Retina (tissue), 1 donor: ENCODE measurements around the gene EBP.

Experiments used
- DNase-seq: peaks from one replicate; pipeline ENCODE4 v3.0.0-alpha.2; 2016

Gene EBP

DNA sequence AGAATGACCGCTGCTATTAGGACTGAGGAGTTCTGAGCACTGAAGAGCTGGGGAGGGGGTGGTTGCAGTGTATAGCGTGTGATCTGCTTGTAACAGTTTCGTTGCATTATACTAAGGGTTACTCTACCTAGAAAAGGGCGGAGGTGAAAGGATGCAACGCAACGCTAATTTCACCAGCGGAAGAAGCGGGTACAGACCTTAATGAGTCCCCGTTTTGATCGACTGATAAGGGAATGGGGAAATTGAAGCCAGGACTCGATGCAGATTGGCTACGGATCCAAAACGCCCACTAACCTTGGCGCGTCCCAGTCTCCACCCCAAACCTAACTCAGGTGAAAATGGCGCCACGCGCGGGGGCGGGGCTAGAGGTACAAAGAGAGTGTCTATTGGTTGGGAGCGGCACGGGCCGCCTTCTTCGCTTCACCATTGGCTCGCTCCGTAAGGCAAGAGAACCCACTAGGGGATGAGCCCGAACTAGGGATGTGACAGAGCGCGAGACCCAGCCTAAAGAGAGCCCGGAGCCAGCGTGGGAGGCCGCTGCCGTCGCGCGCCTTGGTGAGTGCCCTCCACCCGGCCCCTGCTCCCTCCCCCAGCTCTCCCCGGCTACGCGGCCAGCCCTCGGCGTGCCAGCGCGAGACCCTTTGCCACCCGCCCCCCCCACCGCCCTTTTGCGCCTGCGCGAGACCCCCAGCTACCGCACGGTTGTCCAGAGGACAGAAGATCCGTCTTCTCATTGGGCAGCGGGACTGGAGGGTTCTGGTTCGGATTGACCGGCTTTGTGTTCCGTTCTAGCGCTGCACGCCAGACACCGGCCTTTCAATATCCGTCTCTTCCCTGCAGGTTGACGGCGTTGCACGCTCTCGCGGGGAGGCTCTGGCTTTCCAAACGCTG is at the start of gene EBP:
TSS of gene EBP (plus strand) at position 456 of the 891 bp plus-strand sequence. CDS start 1,964 bp downstream, outside the sequence.
- DNase-seq, result peak; percentile 89

DNA sequence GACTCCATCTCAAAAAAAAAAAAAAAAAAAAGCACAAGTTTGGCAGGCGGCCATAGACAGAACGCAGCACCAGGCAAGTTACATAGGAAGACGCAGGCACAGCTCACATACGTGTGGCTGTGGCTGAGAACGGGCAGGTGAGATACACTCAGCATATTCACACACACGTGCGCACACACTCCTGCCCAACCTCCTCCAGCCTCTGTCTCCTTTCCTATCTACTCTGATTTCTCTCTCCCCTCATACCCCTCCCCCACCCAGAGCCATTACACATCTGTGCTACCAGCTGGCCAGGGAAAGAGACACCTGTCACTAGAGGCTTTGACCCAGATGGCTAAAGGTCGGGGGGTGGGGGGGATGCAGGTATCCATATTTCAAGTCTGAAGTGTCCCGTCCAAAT is 49.4 kb upstream of the EBP start:
- DNase-seq, result no peak

DNA sequence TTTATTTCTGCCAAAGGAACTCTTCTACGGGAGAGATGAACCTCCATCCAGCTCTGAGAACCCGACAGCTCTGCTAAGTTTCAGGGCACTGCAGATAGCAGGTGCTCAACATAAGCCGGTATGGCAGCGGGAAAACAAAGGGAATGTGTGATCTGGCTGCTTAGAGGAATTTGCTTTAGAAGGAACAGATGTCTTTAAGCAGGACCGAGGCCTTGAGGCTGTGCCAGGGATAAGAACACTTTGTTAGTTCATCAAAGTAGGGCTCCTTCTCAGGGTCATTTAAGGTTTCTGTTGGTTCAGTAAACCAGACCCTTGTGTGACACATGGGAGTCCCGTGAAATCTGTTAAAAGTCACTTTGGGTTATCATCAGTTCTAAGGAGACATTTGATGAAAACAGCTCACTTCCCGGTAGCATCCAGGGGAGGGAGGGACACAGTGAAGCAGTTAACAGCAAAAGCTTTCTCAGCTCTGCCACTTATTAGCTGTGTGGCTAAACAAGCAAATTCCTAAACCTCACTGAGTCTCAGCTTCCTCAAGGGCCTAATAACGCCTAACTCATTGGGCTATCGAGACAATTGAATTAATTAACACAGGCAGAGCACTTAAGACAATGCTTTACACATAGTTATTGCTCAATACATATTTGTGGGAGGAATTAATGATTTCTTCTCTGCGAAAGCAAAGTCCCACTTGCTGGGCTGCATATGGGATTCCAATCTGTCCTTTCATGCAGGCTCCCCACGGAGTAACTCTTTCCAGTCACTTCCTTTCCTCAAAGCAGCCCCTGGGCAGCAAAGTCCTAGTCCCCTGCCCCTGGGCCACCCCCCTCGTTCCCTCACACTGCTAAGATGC is 48.5 kb upstream of the EBP start:
- no peak for DNase-seq

DNA sequence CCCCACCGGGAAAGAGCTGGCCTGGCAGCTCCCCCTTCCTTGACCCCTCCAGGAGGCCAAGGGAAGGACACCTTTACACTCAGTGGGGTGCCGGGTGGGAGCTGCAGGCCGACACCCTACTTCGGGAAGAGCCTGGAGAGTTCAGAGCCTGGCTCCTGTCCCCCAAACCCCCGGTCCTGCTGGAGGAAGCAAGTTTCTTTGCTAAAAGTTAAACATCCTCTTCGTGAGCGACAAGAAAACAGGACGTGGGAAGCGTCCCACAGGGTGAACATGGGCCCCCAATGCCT is 48.0 kb upstream of the EBP start:
- no peak for DNase-seq

DNA sequence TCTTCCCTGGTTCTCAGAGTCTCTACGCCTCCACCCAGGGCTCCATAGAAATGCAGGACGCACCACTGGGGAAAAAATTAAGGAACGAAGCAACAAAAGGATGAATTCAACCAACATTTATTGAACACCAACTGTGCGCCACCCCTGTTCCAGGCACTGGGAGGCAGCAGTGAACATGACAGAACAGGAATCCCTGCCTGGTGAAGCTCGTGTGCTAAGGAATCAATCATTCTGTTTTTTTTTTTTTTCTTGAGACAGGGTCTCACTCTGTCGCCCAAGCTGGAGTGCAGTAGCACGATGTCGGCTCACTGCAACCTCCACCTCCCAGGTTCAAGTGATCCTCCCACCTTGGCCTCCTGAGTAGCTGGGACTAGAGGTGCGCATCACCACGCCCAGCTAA is 47.5 kb upstream of the EBP start:
- no peak for DNase-seq

DNA sequence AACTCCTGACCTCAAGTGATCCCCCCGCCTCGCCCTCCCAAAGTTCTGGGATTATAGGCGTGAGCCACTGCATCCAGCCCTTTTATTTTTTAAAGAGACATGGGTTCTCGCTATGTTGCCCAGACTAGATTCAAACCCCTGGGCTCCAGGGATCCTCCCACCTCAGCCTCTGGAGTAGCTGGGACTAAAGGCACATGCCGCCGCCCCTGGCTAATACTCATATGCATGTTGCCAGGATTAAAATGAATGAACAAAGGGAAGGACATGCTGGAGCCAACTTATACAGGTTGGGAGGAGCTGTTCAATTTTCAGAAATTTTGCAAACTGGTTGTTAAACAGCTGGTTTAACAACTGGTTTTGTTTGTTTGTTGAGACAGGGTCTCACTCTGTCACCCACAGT is 47.0 kb upstream of the EBP start:
- DNase-seq, result no peak

DNA sequence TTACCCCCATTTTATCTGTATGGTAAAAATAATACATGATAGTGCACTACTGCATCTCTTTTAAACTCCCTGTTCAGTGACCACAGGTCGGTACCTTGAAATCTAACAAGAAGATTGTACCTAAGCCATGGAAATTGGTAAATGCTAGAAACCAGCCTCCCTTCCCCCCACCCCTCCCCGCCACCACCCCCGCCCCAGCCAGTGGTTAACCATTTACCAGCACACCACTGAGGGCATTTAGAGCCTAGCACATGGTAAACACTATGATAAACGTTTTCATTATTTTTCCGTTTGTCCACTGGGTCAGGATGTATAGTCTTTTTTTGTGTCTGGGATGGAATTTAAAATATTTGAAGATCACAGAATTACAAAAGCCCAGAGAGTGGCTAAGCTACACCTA is 46.3 kb upstream of the EBP start:
- no peak for DNase-seq

DNA sequence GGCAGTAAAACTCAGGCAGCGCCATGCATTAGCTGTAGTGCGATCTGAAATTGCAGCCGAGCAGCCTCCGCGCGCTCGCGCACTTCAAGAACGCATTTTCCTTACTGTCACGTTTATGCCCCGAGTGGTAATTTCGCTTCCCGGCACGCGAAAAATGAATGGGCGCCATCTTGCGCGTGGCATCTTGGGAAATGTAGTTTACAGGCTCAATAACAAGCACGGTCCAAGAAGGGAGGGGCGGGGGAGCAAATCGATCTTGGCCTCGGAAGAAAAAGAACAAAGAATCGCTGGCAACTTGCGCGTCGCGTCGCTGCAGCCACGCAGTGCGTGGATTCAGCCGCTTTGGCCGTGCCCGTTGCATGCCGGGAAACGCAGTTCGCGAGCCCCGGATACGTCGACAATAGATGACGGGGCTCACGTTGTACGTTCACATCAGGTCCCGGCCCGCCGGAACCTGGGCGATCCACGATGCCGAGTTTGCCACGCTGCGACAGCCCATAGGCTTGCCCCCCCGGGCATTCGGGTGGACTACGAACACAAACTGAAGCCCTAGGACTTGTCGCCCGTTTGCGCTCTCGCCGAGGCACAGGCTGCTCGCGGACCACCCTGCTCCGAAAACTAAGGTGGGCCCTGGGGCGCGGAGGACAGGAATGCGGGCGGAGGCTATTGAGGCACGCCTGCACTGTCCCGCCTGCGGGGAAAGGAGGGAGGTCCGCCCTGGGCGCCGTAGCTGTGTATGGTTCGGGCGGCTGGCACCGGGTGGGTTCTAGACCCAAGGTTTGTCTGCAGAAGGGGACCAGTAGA is 45.6 kb upstream of the EBP start, which contains the start of gene FTSJ1:
TSS of gene FTSJ1 (plus strand) at position 426 of the 804 bp plus-strand sequence. CDS start 1,849 bp downstream, outside the sequence.
- peak; percentile 90 for DNase-seq

DNA sequence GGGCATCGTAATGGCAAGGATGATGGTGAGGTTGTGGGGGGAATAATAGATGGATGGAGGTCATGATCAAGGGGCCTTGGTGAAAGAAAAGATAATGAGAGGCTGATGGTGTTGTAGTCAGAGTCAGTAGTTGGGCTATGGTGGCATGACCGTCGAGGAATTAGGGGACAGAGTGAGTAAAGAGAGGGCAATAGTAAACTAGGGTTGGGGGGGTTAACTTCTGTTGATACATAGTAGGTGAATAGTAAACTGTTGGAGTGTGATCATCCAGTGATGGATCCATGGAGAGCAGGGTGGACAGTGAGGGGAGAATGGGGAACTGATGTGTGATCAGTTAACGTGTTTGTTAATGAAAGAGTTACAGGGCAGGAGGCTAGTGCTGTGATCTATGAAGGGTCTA is 44.7 kb upstream of the EBP start:
- no peak for DNase-seq

DNA sequence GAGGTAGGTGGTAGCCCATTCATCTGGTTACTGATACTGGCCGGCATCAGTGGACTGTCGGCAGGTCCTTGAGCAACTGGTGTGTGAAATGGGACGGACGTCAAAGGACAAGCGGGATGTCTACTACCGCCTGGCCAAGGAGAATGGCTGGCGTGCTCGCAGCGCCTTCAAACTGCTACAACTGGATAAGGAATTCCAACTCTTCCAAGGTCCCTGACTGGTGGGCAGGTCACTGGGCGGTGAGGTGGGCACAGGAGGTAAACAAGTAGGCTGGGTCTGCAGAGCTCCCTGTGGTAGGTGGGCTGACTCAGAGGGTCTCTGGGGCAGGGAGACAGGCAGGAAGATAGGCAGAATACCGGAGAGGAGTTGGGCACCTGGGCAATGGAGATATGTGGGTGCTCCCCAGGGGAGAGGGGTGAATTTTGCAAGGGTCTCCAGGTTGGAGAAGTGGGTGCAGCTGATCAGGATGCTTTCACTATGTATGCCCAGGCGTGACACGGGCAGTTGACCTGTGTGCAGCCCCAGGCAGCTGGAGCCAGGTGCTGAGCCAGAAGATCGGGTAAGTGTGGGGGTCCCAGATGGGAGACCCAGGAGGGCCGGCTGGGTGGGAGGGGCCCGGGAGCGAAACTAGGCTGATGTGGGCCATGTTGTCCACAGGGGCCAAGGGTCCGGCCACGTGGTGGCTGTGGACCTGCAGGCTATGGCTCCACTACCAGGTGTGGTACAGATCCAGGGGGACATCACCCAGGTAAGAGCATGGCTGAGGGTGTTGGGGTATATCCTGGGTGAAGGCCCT is 43.5 kb upstream of the EBP start:
- DNase-seq, result no peak

DNA sequence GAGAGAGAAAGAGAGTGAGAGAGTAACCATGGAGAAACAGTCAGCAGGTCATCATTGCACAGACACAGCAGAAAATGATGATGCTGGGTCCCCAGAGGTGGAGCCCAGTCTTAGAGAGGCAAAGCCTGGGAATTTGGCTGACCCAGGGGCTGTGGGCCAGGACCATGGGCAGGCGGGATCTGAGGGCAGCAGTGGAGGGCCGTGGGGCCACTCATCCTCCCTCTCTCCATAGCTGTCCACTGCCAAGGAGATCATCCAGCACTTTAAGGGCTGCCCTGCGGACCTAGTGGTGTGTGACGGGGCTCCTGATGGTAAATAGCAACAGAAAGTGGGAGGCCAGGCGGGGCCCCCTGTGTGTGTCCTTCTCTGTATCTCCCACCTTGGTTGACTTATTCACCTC is 42.8 kb upstream of the EBP start:
- no peak for DNase-seq

DNA sequence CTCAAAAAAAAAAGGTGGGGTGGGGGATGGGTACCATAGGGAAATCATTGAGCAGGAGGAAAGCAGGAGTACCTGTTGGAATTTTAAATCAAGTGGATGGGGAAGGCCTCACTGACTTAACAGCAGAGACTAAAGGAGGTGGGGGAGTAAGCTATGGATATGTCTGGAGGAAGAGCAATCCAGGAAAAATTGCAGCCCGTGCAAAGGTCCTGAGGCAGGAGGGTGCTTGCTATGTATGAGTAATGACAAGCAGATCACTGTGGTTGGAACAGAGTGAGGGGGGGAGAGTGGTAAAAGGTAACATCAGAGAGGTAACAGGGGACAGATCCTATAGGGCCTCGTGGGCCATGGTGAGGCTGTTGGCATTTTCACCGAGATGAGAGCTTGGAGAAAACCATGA is 41.5 kb upstream of the EBP start:
- no peak for DNase-seq

DNA sequence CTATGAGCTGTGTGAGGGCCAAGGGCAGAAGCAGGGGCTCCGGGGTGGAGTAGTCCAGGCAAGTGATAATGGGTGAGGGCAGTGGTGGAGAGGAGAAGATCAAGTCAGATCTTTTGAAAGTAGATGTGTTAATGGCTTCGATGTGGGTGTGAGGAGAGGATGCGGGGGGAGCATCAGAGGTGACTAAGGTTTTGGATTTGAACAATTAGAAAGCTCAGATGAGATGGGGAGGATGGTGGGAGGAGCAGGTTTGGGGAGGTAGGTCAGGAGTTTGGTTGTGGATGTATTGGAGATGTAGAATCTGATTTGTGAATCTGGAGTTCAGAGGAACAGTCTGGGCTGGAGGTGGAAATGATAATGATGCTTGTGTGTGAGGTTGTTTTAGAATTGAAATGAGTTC is 41.0 kb upstream of the EBP start:
- DNase-seq, result no peak

DNA sequence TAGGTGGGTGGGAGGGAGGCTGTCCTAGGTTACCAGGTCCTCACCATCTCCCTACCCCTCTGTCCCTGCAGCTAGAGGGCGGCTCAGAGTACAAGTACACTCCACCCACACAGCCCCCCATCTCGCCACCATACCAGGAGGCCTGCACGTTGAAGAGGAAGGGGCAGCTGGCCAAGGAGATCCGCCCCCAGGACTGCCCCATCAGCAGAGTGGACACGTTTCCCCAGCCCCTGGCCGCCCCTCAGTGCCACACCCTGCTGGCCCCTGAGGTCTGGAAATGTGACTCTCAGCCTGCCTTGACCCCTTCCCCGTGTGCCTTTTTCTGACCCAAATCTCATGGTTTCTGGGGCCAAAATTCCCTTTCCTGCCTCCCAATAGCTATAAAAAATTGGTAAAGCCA is 39.1 kb upstream of the EBP start:
- DNase-seq, result no peak

DNA sequence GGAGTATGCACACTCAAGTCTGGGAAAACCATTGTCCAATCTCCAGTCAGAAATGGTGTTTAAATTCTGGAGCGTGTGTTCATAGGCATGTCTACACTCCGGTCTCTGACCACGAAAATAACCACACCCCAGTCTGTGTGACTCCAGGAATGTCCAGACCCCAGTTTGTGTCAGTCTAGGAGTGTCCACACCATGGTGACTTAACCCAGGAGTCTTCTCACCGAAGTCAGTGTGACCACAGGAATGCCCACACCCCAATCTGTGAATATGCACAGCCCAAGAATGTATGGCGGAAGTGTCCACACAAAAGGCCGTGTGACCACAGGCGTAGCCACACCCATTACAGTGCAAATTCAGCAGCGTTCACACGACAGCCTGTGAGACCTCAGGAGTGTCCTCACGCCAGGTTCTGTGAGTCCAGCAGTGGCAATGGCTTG is 34.2 kb upstream of the EBP start:
- no peak for DNase-seq

DNA sequence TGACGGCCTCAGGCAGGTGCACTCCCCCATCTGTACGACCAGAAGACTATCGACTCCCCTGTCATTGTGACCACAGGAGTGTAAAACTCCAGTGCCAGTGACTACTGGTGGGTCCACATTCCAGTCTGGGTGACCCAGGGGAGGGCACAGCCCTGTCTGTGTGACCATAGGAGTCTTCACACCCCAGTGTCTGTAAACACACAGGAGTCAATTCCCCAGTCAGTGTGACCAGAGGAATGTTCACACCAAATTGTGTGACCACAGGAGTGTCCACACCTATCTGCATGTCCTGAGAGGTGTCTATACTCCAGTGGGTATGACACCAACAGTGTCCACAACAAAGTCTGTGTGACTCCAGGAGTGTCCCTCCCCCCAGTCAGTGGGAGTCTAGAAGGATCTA is 33.6 kb upstream of the EBP start:
- no peak for DNase-seq

DNA sequence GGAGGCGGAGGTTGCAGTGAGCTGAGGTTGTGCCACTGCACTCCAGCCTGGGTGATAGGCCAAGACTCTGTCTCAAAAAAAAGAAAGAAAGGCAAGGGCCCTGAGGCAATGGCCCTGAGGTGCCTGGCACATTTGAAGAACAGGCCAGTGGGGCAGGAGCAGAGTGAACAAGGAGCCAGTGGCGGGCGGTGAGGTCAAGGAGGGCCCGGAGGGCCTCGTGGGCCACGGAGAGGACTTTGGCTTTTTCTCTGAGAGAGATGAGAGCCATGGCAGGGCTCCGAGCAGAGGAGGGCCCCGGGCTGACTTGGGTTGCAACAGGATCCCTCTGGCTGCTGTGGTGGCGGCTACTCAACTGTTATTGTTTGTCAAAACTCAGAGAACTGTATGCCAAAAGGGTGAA is 32.3 kb upstream of the EBP start:
- DNase-seq, result no peak

DNA sequence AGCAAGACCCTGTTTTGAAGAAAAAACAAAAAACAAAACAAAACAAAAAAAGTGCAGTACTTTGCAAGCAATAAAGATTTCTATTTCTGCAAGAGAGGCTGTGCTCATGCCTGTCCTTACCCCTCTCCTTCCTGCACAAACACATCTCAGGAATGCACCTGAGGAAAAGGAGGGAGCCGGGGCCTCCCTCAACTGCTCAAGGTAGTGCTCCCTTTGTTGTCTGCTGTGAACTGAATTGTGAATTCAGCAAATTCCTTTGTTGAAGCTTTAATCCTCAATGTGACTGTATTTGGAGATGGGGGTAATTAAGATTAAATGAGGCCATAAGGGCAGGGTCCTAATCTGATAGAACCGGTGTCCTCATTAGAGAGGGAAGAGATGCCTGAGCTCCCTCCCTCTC is 31.7 kb upstream of the EBP start:
- DNase-seq, result no peak

DNA sequence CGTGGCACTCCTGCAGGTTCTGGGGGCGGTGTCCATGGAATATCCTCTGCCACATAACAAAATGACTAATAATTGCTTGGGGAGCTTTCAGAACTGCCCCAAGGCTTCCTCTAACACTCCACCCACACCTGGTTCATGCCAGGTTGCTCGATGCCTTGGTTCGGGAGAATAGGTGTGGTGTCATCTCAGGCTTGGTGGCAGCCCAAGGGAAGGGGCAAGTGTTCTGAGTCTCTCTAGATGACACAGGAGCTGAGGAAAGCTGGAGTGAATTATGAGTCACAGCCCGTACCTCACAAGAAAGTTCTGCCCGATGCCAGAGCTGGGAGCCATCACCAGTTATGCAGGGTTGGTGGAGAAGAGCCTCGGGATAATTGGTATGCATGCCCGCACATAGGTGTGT is 30.9 kb upstream of the EBP start:
- no peak for DNase-seq

DNA sequence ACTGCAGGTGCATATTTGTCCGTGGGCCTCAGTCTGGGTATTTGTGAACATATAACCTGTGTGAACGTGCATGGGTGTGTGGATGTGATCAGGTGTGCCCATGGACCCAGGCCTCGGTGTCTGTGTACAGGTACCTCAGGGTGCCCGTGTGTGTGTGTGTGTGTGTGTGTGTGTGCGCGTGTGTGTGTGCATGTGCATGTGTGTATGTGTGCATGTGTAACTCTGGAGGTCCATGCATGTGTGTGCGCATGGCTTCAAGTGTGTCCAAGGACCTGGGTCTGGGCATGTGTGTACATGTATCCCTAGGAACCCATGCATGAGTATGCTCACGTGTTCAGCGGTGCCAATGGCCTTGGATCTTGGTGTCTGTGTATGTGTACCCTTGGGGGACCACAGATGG is 29.8 kb upstream of the EBP start:
- no peak for DNase-seq

DNA sequence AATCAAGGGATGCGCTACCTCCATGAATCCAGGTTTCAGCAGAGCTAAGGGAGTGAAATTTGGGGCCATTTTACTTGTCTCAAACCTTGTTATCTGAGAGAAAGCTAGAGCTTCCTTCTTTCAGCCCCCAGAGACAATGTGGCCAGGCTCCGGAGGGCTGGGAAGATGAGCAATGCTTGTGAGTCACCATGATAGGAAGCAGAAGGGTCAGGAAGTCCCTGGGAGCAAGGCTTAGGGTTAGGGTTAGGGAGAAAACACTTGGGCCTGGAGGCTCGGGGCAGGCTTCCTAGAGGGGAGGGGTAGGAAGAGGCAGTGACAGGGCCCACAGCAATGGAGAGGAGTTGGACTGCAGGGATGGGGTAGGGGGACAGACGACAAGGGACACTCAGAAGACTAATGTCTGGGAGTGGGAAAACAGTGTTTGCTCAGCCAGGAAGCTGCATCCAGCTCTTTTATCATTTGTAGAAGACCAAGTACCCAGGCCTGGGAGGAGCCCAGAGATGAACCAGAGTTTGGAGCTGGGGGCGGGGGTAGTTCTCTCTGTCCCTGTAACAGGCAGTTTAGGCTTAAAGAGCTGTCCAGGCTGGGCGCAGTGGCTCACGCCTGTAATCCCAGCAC is 29.2 kb upstream of the EBP start:
- no peak for DNase-seq

DNA sequence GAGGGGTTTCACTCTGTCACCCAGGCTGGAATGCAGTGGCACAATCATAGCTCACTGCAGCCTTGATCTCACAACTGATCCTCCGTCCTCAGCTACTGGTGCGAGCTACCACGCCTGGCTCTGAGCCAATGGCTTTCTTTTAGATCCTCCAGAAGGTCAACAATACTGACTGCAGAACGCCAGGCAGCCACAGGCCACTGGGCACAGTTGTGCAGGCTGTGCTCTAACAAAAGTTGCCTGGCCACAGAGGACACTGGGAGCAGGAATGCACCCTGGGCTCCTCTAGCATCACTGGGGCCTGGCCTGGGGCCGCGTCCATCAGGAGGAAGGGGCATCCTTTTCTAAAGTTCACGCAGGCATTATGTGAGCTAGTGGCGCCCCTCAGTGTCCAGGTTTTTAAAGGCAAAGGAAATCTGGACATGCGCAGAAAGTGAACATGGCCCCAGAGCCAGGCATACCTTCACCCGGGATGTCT is 27.7 kb upstream of the EBP start:
- peak; percentile 53 for DNase-seq
